Stomach (tissue), 4 donors: Measurements from ENCODE around the gene BCAS3.

ENCODE experiments used
- EP300 ChIP-seq: sonication (generic); formaldehyde crosslinking; IDR thresholded peaks from one replicate; pipeline ENCODE4 v1.6.1; 2017; ENCODE audit warnings: antibody characterized with exemption
- POLR2A ChIP-seq, 4 donors: fragments of 450-650 bp; IDR thresholded peaks; one replicate each; pipeline ENCODE4 v1.6.1; 2016; ENCODE audit warnings: antibody characterized with exemption in 4 of 4, control low read depth in 2 of 4, mild to moderate bottlenecking in 1 of 4, moderate library complexity in 1 of 4
- POLR2AphosphoS5 ChIP-seq, 3 donors: sonication (generic); formaldehyde crosslinking; IDR thresholded peaks; one replicate each; pipeline ENCODE4 v1.6.1; 2016; ENCODE audit warnings: antibody characterized with exemption in 3 of 3
- TF ChIP-seq, protein P1 (sequence below), 7 experiments: fragments of 450-650 bp in 4 of 7; fragments of 200-600 bp in 3 of 7; sonication (generic) in 3 of 7; IDR thresholded peaks; one replicate each; pipeline ENCODE4 v1.5.1; 2016 to 2019; ENCODE audit warnings: antibody characterized with exemption in 7 of 7, control low read depth in 2 of 7, mild to moderate bottlenecking in 1 of 7

DNA sequence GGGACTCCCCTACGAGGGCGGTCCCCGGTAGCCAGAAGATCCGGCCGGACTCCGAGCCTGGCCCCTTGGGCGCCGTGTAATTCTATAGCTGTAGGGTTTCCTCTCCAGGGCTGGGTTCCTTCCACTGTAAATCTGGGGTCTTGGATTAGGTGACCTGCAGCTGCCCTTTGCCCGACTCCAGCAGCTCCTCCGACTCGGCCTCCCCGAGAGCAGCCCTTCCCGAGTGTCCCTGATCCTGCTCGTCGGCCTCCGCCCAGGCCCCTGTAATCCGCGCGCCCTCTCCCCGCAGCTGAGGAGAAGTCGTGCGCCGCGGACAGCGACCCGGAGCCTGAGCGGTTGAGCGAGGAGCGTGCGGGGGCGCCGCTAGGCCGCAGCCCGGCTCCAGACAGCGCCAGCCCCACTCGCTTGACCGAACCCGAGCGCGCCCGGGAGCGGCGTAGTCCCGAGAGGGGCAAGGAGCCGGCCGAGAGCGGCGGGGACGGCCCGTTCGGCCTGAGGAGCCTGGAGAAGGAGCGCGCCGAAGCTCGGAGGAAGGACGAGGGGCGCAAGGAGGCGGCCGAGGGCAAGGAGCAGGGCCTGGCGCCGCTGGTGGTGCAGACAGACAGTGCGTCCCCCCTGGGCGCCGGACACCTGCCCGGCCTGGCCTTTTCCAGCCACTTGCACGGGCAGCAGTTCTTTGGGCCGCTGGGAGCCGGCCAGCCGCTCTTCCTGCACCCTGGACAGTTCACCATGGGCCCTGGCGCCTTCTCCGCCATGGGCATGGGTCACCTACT is 727.4 kb downstream of the BCAS3 start:
- TF ChIP-seq, protein P1, sequence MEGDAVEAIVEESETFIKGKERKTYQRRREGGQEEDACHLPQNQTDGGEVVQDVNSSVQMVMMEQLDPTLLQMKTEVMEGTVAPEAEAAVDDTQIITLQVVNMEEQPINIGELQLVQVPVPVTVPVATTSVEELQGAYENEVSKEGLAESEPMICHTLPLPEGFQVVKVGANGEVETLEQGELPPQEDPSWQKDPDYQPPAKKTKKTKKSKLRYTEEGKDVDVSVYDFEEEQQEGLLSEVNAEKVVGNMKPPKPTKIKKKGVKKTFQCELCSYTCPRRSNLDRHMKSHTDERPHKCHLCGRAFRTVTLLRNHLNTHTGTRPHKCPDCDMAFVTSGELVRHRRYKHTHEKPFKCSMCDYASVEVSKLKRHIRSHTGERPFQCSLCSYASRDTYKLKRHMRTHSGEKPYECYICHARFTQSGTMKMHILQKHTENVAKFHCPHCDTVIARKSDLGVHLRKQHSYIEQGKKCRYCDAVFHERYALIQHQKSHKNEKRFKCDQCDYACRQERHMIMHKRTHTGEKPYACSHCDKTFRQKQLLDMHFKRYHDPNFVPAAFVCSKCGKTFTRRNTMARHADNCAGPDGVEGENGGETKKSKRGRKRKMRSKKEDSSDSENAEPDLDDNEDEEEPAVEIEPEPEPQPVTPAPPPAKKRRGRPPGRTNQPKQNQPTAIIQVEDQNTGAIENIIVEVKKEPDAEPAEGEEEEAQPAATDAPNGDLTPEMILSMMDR (IDR thresholded peaks at IDR 0.05): no peak
- TF ChIP-seq POLR2AphosphoS5 (IDR thresholded peaks at IDR 0.05) (no peak), POLR2A (IDR thresholded peaks at IDR 0.05) (no peak), EP300 (no peak)
